ENCODE measurements around the gene AATK. TPM values are rescaled to one million over a fixed set of nuclear protein-coding genes. Genes with fewer than 3 reads are reported as not detected.

AATK gene
- total and polyA plus RNA-seq, 2 of the 4 experiments (the other 2 are of a cell fraction): under 0.01 to 0.21 TPM

GRCh38 chr17:81142301-81143199, 23.5 kb downstream of the AATK start:
- Histone ChIP-seq H3K4me1 (ENCODE audit: control insufficient read depth, insufficient read depth, low read length) (no peaks in the 10 kb centered on the region), H2AK5ac (ENCODE audit: low read depth, low read length) (no peak overlapping the region), H2BK20ac (ENCODE audit: low read depth, low read length) (no peak overlapping the region), H3K56ac (ENCODE audit: extremely low read depth, insufficient read depth, low read length) (no peak overlapping the region), H3K14ac (replicated peaks; ENCODE audit: low read depth, low read length) (no peak overlapping the region), H4K91ac (ENCODE audit: insufficient read depth, low read depth, low read length) (no peak overlapping the region), H3K9me1 (ENCODE audit: insufficient read depth, low read length) (peaks cover 3% of the 10 kb centered on the region; the same call in 1 of the 2 replicates), H3K18ac (ENCODE audit: low read depth, low read length) (no peak overlapping the region), H3K27ac (ENCODE audit: insufficient read depth, low read length) (no peak overlapping the region), H4K5ac (ENCODE audit: low read depth, low read length) (no peak overlapping the region), H2BK5ac (ENCODE audit: low read depth, low read length, poor library complexity, severe bottlenecking) (no peak overlapping the region), H2BK120ac (ENCODE audit: low read depth, low read length) (no peak overlapping the region), H4K20me1 (ENCODE audit: insufficient read depth, low read length) (no peaks in the 10 kb centered on the region), H3K36me3 (ENCODE audit: control insufficient read depth, insufficient read depth, low read length) (no peaks in the 10 kb centered on the region), H4K8ac (ENCODE audit: low read depth in 2 of 2, low read length in 2 of 2) (peak overlapping the region in 1 of 2 experiments; percentile 74; a peak in 1 of 4 replicates), H3K9me3 (ENCODE audit: control insufficient read depth, insufficient read depth, low read length) (no peaks in the 10 kb centered on the region), H3K79me1 (ENCODE audit: low read depth in 1 of 2, low read length in 2 of 2) (no peaks in the 10 kb centered on the region), H3K4me2 (ENCODE audit: low read depth, low read length) (no peak overlapping the region), H3K4ac (ENCODE audit: low read depth, low read length) (no peak overlapping the region), H3K23ac (ENCODE audit: low read depth, low read length) (no peak overlapping the region), H2BK15ac (ENCODE audit: low read depth, low read length) (no peak overlapping the region), H2AFZ (replicated peaks; ENCODE audit: low read length, poor library complexity) (peak overlapping the region; percentile 94), H3K27me3 (ENCODE audit: control insufficient read depth, insufficient read depth, low read length) (peaks cover 5% of the 10 kb centered on the region), H3K4me3 (ENCODE audit: insufficient read depth, low read depth, low read length) (no peak overlapping the region), H2AK9ac (replicated peaks; ENCODE audit: low read depth, low read length, poor library complexity) (no peak overlapping the region), H3K9ac (ENCODE audit: low read depth, low read length) (no peak overlapping the region)
- dilution Hi-C loops (cut with HindIII; ENCODE audit: low sequenced_read_pairs, unreplicated experiment) (no loop called here), intact Hi-C loops (cut with micrococcal nuclease) (loop anchor here (1.0 to 5.0 kb wide), 3 partner anchors 58 to 99 kb away; partner anchors contain the start of gene CEP131), in situ Hi-C loops (cut with MboI; ENCODE audit: low sequenced_read_pairs) (no loop called here)
- POLR2A ChIA-PET (ENCODE audit: unreplicated experiment): no interaction called here
- TF ChIP-seq RAD21 (IDR thresholded peaks at IDR 0.05; ENCODE audit: low read length) (peak; percentile 72), CEBPB (IDR thresholded peaks at IDR 0.05; ENCODE audit: low read depth, low read length) (no peak), FOS (IDR thresholded peaks at IDR 0.05; ENCODE audit: low read depth, low read length) (no peak), USF2 (IDR thresholded peaks at IDR 0.05; ENCODE audit: low read depth, low read length) (no peak), MAFK (IDR thresholded peaks at IDR 0.05; ENCODE audit: low read depth, low read length) (no peak), BHLHE40 (IDR thresholded peaks at IDR 0.05; ENCODE audit: low read depth, low read length) (no peak), RCOR1 (IDR thresholded peaks at IDR 0.05; ENCODE audit: insufficient replicate concordance, low read length) (no peak), RFX5 (IDR thresholded peaks at IDR 0.05; ENCODE audit: low read depth, low read length) (no peak), NFE2L2 (IDR thresholded peaks at IDR 0.05; ENCODE audit: low read depth, low read length) (no peak), CHD1 (IDR thresholded peaks at IDR 0.05; ENCODE audit: low read depth, low read length) (no peak), ELK1 (IDR thresholded peaks at IDR 0.05; ENCODE audit: borderline replicate concordance, low read depth, low read length) (no peak), SMC3 (IDR thresholded peaks at IDR 0.05; ENCODE audit: low read depth, low read length) (peak; percentile 78)
- TF ChIP-seq, protein P1, sequence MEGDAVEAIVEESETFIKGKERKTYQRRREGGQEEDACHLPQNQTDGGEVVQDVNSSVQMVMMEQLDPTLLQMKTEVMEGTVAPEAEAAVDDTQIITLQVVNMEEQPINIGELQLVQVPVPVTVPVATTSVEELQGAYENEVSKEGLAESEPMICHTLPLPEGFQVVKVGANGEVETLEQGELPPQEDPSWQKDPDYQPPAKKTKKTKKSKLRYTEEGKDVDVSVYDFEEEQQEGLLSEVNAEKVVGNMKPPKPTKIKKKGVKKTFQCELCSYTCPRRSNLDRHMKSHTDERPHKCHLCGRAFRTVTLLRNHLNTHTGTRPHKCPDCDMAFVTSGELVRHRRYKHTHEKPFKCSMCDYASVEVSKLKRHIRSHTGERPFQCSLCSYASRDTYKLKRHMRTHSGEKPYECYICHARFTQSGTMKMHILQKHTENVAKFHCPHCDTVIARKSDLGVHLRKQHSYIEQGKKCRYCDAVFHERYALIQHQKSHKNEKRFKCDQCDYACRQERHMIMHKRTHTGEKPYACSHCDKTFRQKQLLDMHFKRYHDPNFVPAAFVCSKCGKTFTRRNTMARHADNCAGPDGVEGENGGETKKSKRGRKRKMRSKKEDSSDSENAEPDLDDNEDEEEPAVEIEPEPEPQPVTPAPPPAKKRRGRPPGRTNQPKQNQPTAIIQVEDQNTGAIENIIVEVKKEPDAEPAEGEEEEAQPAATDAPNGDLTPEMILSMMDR (conservative IDR thresholded peaks at IDR 0.05; ENCODE audit: low read depth, low read length): peak; percentile 70
- peak; percentile 56 for DNase-seq
- peak; percentile 98 for ATAC-seq (ENCODE audit: low read depth)
- no TSS peak for BruUV-seq (replicated peaks)
- CTCF ChIA-PET: interaction anchor here (0.6 to 1.4 kb wide), 4 partner anchors 10 to 562 kb away, joined by 3 to 7 read pairs (median 4); no protein-coding TSS in a partner anchor
- 53% methylated on average over 10 of the region's 25 CpGs; no CpG with 5 or more reads in 1 of the 2 experiments for whole genome bisulfite sequencing, 2 experiments (ENCODE audit: extremely low coverage in 2 of 2, insufficient read length in 1 of 2)

Measured in IMR-90 (cell line).